ENCODE results near the gene SEPTIN8.

DNA sequence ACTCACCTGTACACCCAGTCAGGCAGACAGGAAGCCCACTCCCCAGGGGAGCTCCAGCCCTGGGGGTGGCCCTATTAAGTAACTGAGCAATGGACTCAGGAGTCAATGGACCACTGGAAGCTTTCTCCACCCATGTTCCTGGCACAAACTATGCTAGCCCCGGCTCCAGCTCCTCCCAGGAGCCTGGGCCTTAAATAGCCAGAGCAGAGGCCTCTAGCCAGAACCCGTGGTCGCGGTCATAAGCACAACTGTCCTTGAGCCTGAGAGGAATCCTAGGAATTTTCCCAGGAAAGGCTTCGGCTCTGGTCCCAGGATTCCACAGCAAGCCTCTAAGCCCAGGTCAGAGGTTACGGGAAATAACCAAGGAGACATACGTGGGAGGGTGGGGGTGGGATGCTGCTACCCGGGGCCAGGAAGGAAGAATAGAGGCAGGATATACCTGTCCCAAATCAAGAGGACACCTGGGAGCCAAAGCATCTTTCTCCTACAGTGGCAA lies 5.5 kb downstream of the SEPTIN8 start:
- TF ChIP-seq, protein P1, sequence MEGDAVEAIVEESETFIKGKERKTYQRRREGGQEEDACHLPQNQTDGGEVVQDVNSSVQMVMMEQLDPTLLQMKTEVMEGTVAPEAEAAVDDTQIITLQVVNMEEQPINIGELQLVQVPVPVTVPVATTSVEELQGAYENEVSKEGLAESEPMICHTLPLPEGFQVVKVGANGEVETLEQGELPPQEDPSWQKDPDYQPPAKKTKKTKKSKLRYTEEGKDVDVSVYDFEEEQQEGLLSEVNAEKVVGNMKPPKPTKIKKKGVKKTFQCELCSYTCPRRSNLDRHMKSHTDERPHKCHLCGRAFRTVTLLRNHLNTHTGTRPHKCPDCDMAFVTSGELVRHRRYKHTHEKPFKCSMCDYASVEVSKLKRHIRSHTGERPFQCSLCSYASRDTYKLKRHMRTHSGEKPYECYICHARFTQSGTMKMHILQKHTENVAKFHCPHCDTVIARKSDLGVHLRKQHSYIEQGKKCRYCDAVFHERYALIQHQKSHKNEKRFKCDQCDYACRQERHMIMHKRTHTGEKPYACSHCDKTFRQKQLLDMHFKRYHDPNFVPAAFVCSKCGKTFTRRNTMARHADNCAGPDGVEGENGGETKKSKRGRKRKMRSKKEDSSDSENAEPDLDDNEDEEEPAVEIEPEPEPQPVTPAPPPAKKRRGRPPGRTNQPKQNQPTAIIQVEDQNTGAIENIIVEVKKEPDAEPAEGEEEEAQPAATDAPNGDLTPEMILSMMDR (IDR thresholded peaks at IDR 0.05): no peak
- TF ChIP-seq JUNB (IDR thresholded peaks at IDR 0.05) (no peak), POLR2A (IDR thresholded peaks at IDR 0.05; ENCODE audit: low read length) (no peak), KDM1A (IDR thresholded peaks at IDR 0.05; ENCODE audit: low read depth) (no peak), RAD21 (conservative IDR thresholded peaks at IDR 0.05 in 1 of 2, IDR thresholded peaks at IDR 0.05 in 1 of 2) (no peak), MYC (IDR thresholded peaks at IDR 0.05; ENCODE audit: borderline replicate concordance, low read length) (no peak)
- TF ChIP-seq, protein P2, sequence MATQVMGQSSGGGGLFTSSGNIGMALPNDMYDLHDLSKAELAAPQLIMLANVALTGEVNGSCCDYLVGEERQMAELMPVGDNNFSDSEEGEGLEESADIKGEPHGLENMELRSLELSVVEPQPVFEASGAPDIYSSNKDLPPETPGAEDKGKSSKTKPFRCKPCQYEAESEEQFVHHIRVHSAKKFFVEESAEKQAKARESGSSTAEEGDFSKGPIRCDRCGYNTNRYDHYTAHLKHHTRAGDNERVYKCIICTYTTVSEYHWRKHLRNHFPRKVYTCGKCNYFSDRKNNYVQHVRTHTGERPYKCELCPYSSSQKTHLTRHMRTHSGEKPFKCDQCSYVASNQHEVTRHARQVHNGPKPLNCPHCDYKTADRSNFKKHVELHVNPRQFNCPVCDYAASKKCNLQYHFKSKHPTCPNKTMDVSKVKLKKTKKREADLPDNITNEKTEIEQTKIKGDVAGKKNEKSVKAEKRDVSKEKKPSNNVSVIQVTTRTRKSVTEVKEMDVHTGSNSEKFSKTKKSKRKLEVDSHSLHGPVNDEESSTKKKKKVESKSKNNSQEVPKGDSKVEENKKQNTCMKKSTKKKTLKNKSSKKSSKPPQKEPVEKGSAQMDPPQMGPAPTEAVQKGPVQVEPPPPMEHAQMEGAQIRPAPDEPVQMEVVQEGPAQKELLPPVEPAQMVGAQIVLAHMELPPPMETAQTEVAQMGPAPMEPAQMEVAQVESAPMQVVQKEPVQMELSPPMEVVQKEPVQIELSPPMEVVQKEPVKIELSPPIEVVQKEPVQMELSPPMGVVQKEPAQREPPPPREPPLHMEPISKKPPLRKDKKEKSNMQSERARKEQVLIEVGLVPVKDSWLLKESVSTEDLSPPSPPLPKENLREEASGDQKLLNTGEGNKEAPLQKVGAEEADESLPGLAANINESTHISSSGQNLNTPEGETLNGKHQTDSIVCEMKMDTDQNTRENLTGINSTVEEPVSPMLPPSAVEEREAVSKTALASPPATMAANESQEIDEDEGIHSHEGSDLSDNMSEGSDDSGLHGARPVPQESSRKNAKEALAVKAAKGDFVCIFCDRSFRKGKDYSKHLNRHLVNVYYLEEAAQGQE (IDR thresholded peaks at IDR 0.05): no peak
